Tongue (tissue), 2 donors: ENCODE measurements around the gene ISLR. TPM values are rescaled to one million over a fixed set of nuclear protein-coding genes. Genes with fewer than 3 reads are reported as not detected.

Source experiments
- DNase-seq: peaks from one replicate; pipeline ENCODE4 v3.0.0-alpha.2; 2015
- total RNA-seq: library from RNA; depleted of rRNA; stranded (reverse); fragments of >200 nt; gene quantifications from one replicate; pipeline ENCODE4 v1.2.3, GENCODE V29; 2014

ISLR gene
- total RNA-seq, 1 donor from 2014 or later, result 119 TPM

DNA sequence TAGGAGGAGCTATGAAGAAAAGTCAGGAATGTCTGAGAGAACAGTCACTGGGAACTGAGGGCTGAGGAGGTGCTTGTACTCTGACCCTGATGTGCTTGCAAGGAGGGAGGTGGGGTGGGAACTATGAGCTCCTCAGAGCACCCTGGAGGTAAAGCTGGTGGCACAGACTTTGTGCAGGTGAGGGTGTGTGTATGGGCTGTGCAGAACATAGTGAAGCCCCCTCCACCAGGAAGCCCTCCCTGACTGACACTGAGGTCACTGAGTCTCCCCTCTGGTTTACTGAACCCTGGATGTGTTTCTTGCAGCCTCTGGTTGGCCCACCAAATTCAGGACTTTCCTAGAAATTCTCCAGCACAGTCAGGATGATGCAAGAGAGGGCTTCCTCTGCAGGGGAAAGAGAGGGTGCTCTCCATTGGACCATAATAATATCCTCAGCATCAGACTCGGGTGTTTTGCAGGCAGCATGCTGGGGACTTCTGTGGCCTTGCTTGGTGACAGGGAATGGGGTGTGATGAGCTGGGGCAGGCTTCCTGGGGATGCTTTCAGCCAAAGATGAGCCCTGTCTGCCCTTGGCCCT, 1.5 kb upstream of the ISLR start:
- DNase-seq, result no peak

DNA sequence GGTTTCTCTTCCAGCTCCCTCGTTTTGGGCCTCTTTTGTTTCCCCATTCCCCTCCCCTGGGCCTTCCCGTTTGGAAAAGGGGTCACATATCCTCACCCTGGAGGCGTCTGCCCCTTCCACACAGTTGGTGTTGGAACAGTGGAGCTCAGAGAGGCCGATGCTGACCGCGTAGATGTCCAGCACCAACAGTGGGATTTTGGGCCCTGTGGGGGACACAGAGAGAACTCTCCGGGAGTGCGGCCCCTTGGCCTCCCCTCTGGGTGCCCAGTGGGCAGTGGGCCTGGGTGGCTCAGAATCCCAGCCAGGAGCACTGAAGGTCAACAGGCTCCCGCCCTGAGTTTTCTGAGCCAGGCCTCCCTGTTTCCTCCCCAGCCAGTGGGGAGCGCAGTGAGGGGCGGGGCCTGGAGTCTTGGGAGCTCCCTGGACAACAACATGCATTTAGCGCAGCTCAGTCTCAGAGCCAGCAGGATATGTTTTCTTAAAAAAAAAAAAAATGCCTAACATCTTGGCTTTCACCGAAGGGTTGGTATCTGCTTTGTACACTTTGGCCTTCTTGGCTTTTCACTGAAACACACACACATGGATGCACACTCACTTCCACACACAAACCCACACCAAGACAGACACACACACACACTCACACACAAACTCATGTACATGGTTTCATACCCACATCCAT, 670 bp upstream of the ISLR start:
- peak; percentile 83 for DNase-seq

DNA sequence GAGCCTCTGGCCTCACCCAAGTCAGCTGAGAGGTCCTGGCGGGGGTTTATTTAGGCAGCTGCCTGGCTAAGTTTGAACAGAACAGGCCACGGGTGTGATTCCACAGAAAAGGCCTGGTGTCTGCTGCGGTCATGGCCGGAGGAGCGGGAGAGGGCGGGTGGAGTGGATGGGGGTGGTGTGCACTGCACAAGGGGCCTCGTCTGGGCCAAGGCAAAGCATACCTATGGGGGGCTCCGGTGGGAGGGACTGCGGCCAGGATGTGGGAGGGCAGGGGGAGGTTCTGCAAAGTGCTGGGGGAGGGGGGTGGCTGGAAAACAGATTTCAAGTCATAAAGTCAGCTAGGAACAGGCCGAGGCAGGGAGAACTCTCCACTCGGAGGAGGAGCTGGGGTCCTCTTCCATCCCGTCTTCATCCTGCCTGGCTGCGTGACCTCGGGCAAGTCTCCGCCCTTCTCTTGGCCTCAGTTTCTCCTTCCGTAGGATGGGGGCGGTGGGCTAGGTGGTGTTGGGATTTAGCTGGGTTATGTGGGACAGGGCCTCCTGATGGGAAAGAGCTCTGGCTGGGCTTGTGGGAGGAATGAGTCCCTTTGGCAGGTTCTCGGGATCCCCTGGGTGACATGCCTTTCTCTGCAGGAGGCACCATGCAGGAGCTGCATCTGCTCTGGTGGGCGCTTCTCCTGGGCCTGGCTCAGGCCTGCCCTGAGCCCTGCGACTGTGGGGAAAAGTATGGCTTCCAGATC, 878 bp downstream of the ISLR start:
- DNase-seq, result peak; percentile 91

DNA sequence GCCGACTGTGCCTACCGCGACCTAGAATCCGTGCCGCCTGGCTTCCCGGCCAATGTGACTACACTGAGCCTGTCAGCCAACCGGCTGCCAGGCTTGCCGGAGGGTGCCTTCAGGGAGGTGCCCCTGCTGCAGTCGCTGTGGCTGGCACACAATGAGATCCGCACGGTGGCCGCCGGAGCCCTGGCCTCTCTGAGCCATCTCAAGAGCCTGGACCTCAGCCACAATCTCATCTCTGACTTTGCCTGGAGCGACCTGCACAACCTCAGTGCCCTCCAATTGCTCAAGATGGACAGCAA, 1.4 kb downstream of the ISLR start:
- no peak for DNase-seq

DNA sequence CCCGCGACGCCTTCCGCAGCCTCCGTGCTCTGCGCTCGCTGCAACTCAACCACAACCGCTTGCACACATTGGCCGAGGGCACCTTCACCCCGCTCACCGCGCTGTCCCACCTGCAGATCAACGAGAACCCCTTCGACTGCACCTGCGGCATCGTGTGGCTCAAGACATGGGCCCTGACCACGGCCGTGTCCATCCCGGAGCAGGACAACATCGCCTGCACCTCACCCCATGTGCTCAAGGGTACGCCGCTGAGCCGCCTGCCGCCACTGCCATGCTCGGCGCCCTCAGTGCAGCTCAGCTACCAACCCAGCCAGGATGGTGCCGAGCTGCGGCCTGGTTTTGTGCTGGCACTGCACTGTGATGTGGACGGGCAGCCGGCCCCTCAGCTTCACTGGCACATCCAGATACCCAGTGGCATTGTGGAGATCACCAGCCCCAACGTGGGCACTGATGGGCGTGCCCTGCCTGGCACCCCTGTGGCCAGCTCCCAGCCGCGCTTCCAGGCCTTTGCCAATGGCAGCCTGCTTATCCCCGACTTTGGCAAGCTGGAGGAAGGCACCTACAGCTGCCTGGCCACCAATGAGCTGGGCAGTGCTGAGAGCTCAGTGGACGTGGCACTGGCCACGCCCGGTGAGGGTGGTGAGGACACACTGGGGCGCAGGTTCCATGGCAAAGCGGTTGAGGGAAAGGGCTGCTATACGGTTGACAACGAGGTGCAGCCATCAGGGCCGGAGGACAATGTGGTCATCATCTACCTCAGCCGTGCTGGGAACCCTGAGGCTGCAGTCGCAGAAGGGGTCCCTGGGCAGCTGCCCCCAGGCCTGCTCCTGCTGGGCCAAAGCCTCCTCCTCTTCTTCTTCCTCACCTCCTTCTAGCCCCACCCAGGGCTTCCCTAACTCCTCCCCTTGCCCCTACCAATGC, 2.0 kb downstream of the ISLR start:
- no peak for DNase-seq

DNA sequence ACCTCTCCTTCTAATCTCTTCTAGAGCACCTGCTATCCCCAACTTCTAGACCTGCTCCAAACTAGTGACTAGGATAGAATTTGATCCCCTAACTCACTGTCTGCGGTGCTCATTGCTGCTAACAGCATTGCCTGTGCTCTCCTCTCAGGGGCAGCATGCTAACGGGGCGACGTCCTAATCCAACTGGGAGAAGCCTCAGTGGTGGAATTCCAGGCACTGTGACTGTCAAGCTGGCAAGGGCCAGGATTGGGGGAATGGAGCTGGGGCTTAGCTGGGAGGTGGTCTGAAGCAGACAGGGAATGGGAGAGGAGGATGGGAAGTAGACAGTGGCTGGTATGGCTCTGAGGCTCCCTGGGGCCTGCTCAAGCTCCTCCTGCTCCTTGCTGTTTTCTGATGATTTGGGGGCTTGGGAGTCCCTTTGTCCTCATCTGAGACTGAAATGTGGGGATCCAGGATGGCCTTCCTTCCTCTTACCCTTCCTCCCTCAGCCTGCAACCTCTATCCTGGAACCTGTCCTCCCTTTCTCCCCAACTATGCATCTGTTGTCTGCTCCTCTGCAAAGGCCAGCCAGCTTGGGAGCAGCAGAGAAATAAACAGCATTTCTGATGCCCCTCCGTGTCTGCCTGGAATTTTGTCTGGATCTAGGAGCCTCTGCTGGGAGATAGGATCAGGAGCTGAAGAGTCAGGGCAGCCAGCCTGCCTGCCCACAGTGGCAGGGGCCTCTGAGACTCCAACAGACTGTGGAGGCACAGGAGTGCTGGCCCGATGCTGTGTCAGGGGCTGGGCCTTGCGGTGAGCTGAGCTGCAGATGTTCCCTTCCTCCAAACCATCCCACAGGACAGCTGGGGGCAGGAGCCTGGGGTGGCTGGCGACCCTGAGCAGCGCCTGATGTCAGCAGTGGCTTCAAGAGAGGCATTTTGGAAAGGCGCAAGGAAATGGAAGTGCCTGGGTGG, 3.0 kb downstream of the ISLR start:
- DNase-seq, result no peak

DNA sequence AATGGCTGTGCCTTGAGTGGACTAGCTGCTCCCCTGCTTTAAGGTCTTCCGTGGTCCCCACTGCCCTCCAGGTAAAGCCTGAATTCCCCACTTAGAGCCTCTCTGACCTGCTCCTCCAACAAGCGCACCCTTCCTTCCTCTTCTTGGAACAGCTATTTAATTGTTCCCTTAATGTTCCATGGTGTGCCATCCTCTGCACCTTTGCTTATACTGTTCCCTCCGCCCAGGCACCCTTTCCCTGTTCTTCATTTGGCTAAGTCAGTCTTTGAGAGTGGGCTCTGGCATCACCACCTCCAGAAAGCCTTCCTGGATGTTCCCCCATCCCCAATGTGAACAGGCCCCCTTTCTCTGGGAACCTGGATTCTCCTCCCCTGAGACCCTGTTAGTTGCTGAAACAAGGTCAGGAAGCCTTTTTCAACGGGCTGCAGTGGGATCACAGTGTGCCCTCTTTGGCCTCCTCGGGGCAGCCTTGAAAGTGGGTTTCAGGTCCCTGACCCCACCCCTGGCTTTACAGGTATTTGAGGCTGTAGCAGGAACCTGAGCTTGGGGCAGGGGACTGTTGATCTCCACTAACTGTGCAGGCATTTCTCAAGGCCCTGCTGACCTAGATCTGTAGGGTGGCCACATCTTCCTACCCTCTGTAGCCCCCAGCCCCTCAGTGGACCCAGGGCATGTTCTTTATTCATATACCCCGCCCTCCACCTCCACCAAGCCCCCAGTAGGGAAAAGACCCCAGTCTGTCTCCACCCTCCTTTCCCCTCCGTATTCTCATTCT, 5.0 kb downstream of the ISLR start:
- DNase-seq, result no peak

DNA sequence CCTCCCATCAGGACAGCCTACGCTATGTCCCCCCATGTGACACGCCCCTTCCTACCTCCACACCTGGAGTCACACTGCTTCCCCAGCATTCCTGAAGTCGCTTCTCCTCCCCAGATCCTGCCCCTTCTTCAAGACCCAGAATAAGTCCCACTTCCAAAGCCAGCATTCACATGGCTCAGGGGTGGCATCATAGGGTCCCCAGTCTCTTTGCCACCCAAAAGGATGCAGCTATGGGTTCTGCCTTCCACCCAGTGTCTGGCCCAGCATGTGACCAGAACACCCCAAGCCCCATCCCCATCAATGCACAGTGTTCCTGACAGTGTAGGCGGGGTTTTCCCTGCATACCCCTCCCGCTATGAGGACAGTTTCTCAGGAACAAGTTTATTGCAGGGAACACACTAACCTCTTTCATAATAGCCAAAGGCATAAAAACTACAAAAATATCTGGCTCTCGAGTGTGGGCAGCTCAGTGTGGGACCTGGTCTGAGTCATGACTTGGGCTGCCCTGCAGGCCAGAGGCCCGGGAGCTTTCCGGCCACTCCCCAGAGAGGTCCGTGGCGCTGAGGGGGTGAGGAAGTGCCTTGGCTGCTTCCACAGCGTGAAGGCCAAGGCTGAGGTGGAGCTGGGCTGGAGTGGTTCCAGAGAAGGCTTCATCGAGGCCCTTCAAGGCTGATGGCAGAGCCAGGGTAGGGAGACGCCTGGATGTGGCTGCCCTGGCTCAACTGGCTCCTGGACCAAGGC, 5.8 kb downstream of the ISLR start:
- peak; percentile 44 for DNase-seq

DNA sequence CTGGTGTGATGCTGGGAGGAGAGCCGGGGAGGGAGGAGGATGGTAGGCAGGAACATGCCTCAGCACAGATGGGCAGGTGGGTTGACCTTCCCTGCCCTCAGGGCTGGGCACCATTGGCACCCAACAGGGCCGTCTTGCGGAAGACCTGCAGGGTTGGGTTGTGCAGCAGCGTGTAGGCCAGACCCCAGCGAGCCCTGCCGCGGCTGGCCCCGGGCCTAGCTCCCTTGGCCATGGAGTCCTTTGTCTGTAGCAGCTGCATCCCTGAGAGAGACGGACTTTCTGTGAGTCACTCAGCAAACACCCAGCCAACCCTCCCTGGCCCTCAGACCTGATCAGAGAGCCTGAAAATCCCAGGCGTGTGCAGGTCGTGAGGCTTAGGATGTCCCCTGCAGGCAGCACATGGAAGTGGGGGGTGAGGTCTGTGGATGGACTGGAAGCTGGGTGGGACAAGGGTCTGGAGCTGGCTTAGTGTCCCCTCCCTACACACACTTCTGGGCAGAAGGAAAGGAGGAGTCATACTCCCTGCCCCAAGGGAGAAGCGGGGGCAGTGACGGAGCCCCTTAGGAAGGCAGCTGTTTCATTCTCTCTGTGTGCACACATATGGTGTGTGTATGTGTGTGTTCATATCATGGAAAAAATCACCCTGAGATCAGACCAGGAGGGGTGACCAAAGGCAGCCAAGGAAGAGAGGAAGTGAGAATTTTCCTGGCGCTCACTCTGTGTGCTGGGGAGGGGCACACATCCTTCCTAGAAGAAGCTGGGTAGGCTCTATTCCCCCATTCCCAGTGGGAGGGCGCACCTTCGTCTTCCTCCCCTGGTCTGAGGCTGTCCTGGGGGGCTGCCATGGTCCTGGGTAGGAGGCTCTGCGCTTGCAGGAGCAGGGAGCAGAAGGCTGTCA, 6.7 kb downstream of the ISLR start:
- DNase-seq, result peak; percentile 59

DNA sequence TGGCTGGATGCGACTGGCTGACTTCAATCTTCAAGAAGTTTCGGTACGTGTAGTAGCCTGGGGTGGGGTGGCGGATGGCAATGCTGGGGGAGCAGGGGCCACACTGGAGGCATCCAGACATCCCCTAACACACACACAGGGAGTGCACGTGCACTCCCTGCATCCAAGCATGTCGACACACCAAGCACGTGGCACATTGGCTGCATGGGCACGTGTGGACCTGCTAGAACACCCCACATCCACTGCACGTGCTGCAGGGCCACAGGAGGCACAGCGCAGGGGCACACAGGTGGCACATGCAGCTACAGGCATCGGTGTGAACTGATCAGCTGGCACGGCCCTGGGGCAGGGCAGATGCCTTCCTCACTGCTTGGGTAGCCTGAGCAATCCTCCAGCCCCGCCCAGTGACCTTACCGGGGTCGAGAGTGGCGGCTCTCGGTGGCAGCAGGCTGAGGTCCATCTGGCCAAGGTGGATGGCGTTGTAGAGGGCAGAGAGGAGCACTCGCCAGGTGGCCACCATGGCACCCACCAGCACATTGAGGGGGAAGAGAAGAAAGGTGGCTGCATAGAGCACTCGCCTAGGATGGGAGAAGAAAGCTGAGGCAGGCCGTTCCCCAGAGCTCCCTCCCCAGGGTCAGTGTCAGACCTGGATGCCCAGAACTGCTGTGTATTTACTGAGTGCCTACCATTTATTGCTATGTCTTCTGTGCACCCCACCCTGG, 7.5 kb downstream of the ISLR start:
- DNase-seq, result no peak

DNA sequence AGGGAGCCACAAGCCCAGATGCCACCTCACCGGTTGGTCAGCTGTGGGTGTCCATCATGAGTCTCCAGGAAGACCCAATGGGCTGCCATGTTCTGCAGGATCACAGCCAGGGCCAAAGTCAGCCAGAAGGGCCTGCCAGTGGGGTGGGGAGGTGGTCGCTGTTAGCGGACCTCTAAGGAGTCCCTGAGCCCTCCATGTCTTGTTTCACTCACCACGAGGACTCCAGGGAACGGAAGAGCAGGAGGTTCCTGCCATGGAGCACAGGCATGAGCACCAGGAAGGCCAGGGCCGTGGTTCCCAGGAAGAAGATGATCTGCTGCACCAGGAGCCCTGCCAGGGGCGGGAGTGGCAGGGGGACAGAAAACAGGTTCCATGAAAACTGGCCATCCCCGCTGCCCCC, 8.6 kb downstream of the ISLR start:
- no peak for DNase-seq

DNA sequence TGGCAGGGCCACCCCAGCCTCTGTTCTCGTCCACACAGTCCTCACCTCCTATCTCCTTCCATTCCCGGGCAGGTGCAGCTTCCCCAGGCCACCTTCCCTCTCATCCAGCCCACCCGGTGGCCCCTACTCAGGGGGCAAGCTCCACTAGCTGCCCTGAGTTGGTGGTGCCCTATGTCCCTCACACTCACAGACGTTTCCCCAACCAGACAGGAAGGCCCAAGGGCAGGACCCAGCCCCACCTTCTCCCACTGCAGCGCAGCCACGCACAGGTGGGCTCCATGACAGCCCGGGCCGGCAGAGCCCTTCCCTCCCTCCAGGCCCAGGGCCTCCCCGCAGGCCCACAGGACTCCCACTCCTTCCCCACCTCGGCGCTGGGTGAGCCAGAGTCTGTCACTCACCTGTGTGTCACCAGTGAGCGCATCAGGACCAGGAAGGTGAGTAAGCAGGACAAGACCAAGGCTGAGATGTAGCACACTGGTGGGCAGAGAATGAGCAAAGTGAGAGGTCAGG, 11.1 kb downstream of the ISLR start:
- DNase-seq, result no peak

DNA sequence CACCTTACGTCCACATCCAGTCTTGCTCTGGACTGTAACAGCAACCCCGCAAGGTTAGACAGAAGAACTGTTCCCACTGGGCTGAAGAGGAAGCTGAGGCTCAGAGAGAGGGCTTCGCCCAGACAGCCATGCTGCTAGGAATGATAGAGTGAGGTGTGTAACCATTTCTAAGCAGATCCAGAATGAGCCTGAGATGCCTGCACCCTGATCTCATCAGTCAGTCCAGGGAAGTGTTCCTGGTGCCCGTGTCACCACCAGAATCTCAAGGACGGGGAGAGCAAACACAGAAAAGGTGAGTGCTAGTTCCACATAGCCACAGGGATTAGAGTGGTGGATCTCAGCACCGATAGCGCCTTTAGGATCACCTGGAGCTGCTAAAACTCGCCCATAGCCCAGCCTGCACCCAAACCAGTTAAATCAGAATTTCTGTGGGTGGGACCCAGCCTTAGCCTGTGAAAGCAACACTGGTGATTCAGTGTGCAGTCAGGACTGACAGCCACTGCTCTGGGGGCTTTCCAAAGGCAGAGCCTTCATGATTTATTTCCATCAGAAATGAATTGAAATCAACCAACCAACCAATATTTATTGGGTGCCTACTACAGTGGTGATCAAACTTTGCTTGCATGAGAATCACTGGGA, 12.3 kb downstream of the ISLR start:
- no peak for DNase-seq

DNA sequence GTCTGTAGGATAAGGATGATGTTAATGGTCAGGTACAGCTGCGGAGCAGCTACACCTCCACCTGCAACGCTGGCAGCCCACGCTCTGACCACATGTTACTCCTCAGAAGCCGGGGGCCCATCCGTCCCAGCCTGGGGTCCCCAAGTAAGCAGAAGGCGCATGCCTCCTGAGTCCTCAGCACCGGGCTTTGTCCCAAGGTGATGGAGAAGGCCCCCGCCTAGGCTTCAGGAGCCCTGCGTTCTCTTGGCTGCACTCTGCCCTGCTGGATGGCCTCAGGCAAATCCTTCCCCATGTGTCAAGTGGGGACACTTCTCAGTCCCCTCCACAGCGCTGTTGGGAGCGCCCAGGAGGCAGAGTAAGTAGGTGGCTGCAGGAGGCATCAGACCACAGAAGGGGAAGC, 14.7 kb downstream of the ISLR start:
- no peak for DNase-seq

DNA sequence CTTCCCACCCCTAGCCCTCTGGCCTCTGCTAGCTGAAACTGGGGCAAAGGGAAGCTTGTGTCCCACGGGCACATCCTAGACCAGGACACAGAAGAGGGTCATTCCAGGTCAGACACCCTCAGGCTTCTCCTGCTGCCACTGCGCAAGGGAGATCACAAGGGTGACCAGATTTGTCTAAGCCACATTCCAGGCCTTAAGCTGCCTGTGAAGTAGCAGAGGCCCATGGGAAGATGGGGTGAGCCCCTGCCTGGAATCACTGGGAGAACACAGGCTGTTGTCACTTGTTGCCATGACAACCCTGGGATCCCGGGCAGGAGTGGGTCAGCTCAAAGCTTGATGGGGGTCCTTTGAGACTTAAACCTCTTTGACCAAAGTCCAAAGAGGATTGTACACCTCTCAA, 18.3 kb downstream of the ISLR start:
- DNase-seq, result no peak

DNA sequence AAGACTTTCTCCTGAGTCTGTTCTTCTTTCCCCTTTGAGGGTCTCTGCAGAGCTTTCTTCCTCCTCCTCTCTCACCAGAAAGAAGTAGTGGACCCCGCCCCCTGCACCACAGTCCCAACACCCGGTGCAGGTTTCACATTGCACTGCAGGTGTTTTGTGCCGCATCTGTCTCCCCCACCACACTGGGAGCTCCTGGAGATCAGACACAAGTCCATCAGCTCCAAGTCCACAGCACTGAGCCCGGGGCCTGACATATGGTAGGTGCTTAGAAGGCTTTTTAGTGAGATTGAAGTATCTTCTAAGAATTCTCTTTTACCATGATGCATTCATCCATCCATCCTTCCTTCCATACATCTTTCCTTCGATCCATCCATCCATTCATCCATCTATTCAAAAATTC, 19.2 kb downstream of the ISLR start:
- no peak for DNase-seq

DNA sequence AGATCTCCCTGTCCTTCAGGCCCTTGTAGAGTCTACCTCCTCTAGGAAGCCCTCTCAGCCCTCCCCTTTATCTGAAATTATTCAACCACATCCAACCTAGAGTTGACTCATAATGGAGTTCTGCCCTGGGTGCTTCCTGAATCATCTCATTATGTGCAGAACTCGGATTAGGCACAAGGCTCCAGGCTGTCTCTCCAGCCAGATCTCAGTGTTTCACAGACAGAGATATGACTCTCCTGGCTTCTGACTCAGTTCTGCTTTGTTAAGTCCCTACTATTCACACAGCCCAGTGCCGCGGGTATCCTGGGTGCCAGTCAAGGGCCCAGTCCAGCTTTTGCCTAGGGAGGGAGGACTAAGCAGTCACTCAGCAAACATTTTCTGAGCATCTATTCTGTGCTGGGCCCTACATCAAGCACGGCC, 19.8 kb downstream of the ISLR start:
- DNase-seq, result no peak

DNA sequence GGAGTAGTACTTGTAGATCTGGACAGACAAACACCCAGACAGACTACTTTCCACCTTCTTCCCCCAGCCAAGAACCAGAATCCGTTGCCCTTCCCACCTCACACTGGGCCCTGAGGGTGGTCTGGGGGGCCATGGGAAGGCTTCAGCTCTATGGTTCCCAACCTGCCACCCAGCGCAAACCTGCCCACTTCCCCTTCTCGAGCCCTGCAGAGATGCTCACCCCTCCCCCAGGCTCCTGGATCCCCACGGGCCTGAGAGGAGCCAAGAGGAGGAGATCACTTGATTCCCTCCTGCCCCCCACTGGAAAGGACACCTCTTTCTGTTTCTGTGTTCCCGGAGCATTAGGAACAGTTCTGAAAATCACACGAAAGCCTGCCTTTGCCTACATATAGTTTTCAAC, 20.4 kb downstream of the ISLR start:
- no peak for DNase-seq
